HPDE6-E6E7 (cell line): ENCODE measurements around the gene ADCYAP1R1.

Experiments used
- DNase-seq: peaks from one replicate; pipeline ENCODE4 v3.0.0; 2011; ENCODE audit warnings: missing footprints; ENCODE audit errors: extremely low spot score

ADCYAP1R1 gene

GRCh38 chr7:31087351-31087750 is 35.2 kb downstream of the ADCYAP1R1 start:
- DNase-seq, result no peak

DNA sequence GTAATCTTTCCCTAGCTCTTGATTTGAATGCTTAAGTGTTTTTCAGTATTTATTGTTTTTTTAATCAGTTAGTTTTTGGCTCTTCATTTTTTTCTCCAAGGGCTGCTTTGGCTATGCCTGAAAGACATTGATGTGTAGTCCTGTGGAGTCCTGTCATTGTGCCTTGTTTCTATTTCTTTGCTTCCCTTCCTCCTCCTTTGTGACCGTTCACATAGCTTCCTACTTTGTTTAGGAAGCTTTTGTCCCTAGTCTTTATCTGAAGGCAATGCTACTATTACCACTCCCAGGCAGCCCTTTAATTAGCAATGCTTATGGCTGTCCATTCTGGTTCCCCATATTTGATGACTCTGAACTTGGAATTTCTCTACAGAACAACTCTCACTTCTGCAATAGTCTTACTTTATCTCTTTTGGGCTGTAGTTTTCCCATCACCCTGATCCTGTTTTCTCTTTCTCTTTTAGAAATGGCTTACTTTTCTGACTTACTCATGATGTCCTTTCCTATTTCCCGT is 39.9 kb downstream of the ADCYAP1R1 start:
- DNase-seq, result no peak

DNA sequence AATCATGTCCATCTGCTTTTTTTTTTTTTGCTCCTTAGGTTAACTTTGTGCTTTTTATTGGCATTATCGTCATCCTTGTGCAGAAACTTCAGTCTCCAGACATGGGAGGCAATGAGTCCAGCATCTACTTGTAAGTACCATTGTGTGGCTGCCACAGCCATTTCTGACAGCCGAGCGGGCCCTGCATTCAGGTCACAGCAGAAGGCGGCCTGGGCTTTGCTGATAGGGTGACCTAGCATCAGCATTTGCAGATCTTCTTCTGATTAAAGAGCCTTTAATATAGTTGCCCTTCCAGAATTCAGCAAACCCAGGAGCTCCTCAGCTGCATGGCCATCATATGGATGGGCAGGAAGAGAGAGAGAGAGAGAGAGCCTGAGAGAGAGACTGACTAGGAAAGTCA is 40.5 kb downstream of the ADCYAP1R1 start:
- no peak for DNase-seq

DNA sequence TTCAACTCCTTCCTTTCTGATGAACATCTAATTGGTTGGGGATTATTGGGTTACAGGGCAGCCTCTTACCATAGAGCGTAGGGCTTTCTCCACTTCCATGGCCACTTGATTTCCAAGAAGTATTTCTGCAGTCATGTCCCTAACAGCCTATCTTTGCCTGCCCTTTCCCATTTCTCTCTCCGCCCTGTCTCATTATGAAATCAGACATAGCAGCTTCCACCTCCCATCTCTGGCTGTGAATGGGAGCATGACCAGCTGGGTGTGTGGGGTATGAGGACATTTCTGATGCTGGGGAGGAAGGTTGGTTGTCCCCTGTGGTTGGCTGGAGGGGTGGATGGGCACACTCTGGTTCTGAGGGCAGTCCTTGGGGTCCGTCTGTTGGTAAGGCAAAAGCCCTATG is 41.2 kb downstream of the ADCYAP1R1 start:
- DNase-seq, result no peak

DNA sequence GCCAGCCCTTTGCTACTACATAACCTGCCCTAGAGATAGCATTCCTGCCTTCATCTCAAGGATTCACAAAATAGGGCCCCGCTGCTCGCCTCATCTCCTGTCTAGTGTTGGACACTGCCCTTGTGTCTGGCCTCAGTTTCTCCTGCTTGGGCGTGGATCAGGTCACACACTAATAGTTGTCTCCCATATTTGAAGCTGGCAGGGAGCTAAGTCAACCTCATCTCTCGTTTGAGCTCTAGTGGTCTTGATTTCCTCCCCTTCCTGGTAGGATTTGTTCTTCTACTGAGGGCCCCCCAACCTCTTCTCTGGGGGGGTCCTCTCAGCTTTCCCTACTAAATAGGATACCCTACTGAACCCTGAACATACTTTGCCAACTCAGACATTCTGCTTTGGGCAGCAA is 42.2 kb downstream of the ADCYAP1R1 start:
- no peak for DNase-seq

- DNase-seq, result no peak
Measured at GRCh38 chr7:31095286-31096197, 43.4 kb downstream of the ADCYAP1R1 start.

- DNase-seq, result no peak
Measured at GRCh38 chr7:31096198-31096876, 44.2 kb downstream of the ADCYAP1R1 start.

DNA sequence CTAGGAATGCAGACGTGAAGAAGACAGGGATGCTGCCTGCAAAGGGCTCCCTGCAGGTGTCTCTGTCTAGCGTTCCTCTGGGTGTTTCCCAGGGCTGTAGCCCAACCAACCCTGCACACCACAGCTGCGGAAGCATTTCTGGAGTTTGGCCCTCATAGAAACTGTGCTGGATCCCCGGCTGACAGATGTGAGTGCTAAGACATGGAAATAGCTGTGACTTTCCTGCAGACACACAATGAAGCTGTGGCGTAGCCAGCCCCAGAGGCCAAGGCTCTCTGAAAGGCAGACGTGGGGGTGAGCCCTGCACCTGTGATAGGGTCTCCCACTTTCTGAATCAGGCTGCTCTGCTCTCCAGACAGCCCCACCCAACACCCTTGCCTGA is 44.8 kb downstream of the ADCYAP1R1 start:
- no peak for DNase-seq

DNA sequence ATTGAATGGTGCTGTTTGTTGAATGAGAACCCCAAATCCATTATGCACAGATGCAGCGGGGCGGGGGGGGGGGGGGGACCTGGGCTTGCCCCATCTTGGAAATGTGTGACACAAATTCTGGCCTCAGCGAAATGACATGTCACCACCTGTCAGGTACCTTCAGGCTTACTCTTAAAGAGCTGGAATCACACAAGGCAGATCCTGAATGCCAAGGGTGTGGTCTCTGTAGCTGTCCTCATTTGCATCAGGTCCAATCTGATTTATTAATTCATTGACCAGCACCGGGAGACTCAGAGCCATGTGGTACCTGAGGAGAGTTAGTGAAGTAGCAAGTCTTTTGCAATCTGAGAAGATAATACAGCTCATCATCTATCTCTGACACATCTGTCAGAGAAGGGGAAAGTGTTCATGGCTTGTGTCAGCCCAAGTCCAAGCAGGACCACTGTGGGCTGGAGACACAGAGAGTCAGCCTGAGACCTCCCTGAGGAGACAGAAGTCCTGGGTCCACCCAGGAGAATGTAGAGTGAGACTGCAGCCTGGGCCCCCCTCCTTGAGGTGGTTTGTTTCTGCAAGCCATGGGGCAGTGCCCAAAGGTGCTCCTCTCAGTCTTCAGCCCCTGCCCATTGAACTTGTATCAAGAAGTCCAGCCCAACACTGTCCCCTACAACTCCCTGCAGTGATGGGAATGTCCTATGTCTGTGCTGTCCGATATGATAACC is 46.7 kb downstream of the ADCYAP1R1 start:
- no peak for DNase-seq

GRCh38 chr7:31099451-31100444 is 47.6 kb downstream of the ADCYAP1R1 start:
- no peak for DNase-seq

DNA sequence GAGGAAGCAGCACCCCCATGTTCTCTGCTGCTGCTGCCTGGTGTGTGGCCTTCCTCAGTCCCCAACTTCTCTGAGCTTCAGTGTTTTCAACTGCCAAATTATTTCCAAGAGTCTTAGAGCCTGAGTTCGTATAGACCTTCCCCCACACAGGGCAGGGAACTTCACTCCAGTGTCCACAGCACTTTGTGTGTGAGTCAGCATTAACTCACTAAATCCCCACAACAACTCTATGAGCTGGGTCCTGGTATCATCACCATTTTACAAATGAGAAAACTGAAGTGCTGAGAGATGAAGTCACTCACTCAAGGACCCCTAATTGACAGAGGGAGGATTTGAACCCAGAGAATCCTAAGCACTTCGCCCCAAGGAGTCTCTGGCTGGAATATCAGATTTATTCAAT is 48.3 kb downstream of the ADCYAP1R1 start:
- DNase-seq, result no peak

- DNase-seq, result no peak
Measured at GRCh38 chr7:31100871-31101270, 48.8 kb downstream of the ADCYAP1R1 start.

GRCh38 chr7:31101544-31101943 is 49.4 kb downstream of the ADCYAP1R1 start:
- no peak for DNase-seq

DNA sequence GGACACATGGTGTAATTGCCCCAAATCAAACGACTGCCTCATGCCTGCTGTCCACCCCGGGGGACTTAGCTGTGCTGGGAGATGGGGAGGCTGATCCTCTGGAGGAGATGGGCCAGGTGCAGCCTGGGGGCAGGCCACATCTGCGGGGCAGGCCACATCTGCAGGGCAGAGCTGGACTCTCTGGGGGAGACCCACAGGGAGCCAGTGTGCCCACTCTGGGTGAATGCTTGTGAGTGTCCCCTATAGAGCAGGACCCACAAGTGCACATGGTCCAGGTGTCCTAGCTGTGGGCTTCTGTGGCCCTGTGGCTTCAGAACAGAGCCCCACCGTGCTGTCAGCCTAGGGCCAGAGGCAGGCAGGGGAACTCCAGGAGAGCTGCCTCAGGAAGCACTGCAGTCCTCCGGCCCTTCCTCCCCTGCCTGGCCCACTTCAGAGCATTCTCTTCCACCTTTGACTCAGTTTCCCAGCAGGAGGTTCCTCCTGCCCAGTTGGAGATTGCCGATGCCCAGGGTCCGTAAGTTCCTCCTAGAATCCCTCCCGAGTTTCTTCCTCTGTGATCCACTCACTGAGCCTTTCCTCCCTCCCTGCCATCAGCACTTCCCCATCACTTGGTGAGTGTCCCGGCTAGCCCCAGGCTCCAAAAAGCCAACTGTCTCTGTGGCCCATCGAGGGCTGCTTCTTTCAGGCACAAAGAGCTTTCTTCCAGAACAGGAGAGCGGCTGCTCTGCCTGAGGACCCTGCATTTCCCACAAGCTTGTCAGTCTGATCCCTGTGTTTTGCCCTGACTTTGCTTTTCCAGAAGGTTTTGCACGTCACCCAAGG is 50.3 kb downstream of the ADCYAP1R1 start:
- DNase-seq, result no peak

DNA sequence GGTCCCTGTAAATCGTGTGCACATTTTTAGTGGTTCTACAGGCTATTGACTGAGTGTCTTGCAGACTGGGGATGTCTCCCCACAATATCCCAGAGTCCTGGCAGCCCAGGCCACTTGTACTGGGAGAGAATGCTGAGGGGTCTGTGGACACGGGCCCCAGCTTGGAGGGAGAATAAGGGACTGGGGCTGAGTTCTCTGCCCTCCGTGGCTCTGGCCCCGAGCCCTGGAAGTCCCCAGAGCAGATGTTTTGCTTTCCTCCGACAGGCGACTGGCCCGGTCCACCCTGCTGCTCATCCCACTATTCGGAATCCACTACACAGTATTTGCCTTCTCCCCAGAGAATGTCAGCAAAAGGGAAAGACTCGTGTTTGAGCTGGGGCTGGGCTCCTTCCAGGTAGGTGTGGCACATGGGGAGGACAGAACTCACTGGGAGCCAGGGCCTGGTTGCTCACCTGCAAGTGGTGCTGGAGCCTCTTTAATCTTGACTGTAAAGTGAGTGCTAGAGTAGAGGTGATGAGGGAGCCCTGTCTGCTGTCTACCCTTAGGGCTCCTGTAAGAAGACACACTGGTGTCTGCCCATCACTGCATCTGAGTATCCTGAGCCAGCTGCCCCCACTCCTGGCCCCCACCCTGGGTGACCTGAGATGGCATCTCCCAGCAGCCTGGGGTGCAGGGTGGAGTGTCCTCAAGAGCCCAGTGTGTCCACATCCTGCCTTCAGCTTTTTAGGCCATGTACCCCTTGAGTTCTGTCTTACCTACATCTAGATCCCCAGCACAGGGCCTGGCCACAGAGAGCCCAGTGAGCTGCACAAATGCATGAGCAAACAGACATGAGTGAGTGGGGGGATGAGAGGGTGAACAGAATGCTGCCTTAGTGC is 51.1 kb downstream of the ADCYAP1R1 start:
- no peak for DNase-seq

DNA sequence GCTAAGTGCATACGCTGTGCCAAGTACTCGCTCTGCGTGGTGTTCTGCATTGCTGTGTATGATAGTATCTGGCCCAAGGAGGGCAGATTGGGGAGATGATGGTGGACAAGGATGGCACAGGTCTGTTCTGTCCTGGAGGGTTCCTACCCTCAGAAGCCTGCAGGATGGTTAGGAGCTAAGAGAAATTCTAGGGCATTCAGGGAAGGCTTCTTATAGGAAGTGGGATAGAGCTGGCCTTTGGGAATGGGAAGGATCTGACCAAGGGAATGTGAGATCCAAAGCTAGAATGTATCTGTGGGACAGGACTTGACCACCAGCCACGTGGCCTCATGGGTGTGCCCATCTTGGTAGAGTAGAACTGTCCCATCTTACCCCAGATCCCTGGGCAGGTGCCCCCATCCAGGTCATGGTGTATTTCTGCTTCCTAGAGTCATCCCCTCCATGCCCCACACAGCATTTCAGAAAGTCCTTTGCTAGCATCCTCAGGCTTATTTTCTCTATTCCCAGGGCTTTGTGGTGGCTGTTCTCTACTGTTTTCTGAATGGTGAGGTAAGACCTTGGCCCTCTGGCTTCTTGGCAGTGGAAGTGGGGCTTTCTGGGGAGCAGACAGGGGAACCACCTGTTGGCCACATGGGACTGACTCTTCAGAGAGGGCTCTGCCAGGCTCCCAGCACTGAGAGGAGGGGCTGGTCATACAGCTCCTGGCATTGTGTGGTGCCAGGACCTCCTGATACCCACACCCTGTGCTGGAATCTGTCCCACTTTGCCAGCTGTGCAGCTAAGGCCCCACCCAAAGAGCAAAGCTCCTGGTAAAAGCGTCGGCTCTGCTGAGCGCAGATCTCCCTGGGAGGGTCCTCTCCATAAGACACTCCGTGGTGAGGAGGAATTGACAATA is 52.5 kb downstream of the ADCYAP1R1 start:
- DNase-seq, result no peak

DNA sequence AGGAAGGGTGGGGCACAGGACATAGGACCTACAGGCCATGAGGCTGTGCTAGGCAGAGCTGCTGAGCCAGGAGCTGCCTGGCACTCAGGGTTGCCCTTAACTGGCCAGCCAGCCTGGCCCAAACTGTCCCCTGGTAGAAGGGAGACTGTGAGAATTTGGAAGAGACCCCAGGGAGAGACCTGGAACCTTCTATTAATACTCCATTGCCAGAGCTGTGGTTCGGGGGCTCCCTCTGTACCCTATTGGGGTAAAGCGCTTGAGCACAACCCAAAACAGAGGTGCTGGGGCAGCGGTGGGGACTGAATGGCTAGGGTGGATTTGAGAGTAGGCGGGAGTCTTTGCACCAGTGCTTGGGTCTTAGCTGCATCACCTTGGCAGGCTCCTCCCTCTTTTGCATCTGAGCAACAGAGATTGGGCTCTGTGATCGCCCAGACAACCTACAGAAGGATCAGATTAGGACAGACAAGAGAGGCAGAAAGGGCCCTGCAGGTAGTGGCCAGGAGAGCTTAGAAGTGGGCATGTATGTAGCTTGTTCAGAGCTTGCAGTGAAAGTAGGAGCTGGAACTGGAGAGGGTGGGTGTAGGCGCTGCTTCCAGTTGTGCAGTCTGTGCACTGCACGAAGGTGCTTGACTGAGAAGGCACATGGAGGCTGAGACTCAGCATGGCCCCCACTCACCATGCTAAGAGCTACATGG is 53.3 kb downstream of the ADCYAP1R1 start:
- no peak for DNase-seq
